HepG2 (cell line): ENCODE results near the gene RALY. TPM values are rescaled to one million over a fixed set of nuclear protein-coding genes. Genes with fewer than 3 reads are reported as not detected.

Experiments used
- CAMTA2 ChIP-seq: sonication (generic); formaldehyde crosslinking; IDR thresholded peaks from 2 replicates; pipeline ENCODE4 v1.4.0; 2020; ENCODE audit warnings: mild to moderate bottlenecking, missing genetic modification reagents, borderline replicate concordance
- CENPX ChIP-seq: sonication (generic); formaldehyde crosslinking; IDR thresholded peaks from 2 replicates; pipeline ENCODE4 v1.9.0; 2021; ENCODE audit warnings: mild to moderate bottlenecking, missing genetic modification reagents, moderate library complexity
- CHD4 ChIP-seq: fragments of 200-600 bp; sonication (generic); IDR thresholded peaks from 2 replicates; pipeline ENCODE4 v1.7.0; 2017; ENCODE audit warnings: mild to moderate bottlenecking, low read length, borderline replicate concordance
- ELF1 ChIP-seq: sonication (generic); formaldehyde crosslinking; IDR thresholded peaks from 2 replicates; pipeline ENCODE4 v1.4.0; 2020; ENCODE audit warnings: missing genetic modification reagents
- GZF1 ChIP-seq: sonication (generic); formaldehyde crosslinking; IDR thresholded peaks from 2 replicates; pipeline ENCODE4 v1.5.1; 2020; ENCODE audit warnings: mild to moderate bottlenecking, missing genetic modification reagents
- NR2F6 ChIP-seq, 2 experiments: IDR thresholded peaks; 2 replicates each; pipeline ENCODE4 v1.6.1; 2016; ENCODE audit warnings: antibody characterized with exemption in 1 of 2, mild to moderate bottlenecking in 1 of 2
- PCBP1 ChIP-seq: fragments of 200-400 bp; formaldehyde crosslinking; IDR thresholded peaks from 2 replicates; pipeline ENCODE4 v1.6.1; 2017; ENCODE audit warnings: mild to moderate bottlenecking, low read depth, low read length, borderline replicate concordance
- SMYD3 ChIP-seq: sonication (generic); formaldehyde crosslinking; IDR thresholded peaks from 2 replicates; pipeline ENCODE4 v1.8.1; 2023; ENCODE audit warnings: mild to moderate bottlenecking, missing genetic modification reagents
- SOX13 ChIP-seq, 3 experiments: fragments of 450-650 bp in 1 of 3; sonication (generic) in 1 of 3; formaldehyde crosslinking in 1 of 3; IDR thresholded peaks in 2 of 3; conservative IDR thresholded peaks in 1 of 3; 2 replicates each; pipeline versions ENCODE4 v1.5.0 to v1.6.1; 2016 to 2020; ENCODE audit warnings: antibody characterized with exemption in 1 of 3, mild to moderate bottlenecking in 1 of 3, missing compliant biosample characterization in 1 of 3, missing genetic modification reagents in 1 of 3, moderate library complexity in 1 of 3
- TP53 ChIP-seq: sonication (generic); formaldehyde crosslinking; conservative IDR thresholded peaks from 2 replicates; pipeline ENCODE4 v1.4.0; 2020; ENCODE audit warnings: missing genetic modification reagents
- ZFP62 ChIP-seq: sonication (generic); formaldehyde crosslinking; IDR thresholded peaks from 2 replicates; pipeline ENCODE4 v1.4.0; 2020; ENCODE audit warnings: missing genetic modification reagents
- ZNF101 ChIP-seq: sonication (generic); formaldehyde crosslinking; IDR thresholded peaks from 2 replicates; pipeline ENCODE4 v1.4.0; 2020; ENCODE audit warnings: mild to moderate bottlenecking, low read depth, missing genetic modification reagents, borderline replicate concordance
- ZNF143 ChIP-seq: sonication (generic); formaldehyde crosslinking; IDR thresholded peaks from 2 replicates; pipeline ENCODE4 v1.4.0; 2020; ENCODE audit warnings: missing genetic modification reagents
- ZNF296 ChIP-seq: sonication (generic); formaldehyde crosslinking; conservative IDR thresholded peaks from 2 replicates; pipeline ENCODE4 v1.5.0; 2020; ENCODE audit warnings: mild to moderate bottlenecking, missing genetic modification reagents
- ZNF703 ChIP-seq: sonication (generic); formaldehyde crosslinking; IDR thresholded peaks from 2 replicates; pipeline ENCODE4 v1.5.1; 2020; ENCODE audit warnings: missing genetic modification reagents, mild to moderate bottlenecking, moderate library complexity, borderline replicate concordance
- ZNF746 ChIP-seq: sonication (generic); formaldehyde crosslinking; IDR thresholded peaks from 2 replicates; pipeline ENCODE4 v1.8.0; 2022; ENCODE audit warnings: mild to moderate bottlenecking, missing genetic modification reagents
- ZNF800 ChIP-seq: sonication (generic); formaldehyde crosslinking; IDR thresholded peaks from 2 replicates; pipeline ENCODE4 v1.4.0; 2020; ENCODE audit warnings: missing genetic modification reagents
- ZNF878 ChIP-seq: sonication (generic); formaldehyde crosslinking; IDR thresholded peaks from 2 replicates; pipeline ENCODE4 v1.8.1; 2023; ENCODE audit warnings: mild to moderate bottlenecking, missing genetic modification reagents, moderate library complexity
- ZSCAN29 ChIP-seq: sonication (generic); formaldehyde crosslinking; conservative IDR thresholded peaks from 2 replicates; pipeline ENCODE4 v1.4.0; 2020; ENCODE audit warnings: mild to moderate bottlenecking, missing genetic modification reagents
- polyA plus RNA-seq, 8 experiments: library from polyadenylated mRNA; depleted of rRNA in 3 of 8; stranded (reverse) in 7 of 8; unstranded in 1 of 8; fragments of >200 nt; fragmentation: Illumina TruSeq in 4 of 8; extraction: Trizol in 4 of 8; gene quantifications; 2 replicates each; pipeline versions ENCODE4 v1.2.1 to v1.2.3, GENCODE V29; 2011 to 2016; ENCODE audit warnings: low read depth in 4 of 8, missing spikeins in 1 of 8, mixed read lengths in 1 of 8; ENCODE audit not compliant: insufficient read depth in 1 of 8
- total RNA-seq, 5 experiments: library from RNA; depleted of rRNA; stranded (reverse); fragments of >200 nt; fragmentation: Illumina TruSeq; extraction: Trizol; gene quantifications; 2 replicates each; pipeline ENCODE4 v1.2.3, GENCODE V29; 2016; ENCODE audit warnings: low read depth in 1 of 5
- TF ChIP-seq, protein P1 (sequence below): sonication (generic); formaldehyde crosslinking; IDR thresholded peaks from 2 replicates; pipeline ENCODE4 v1.5.0; 2020; ENCODE audit warnings: mild to moderate bottlenecking, missing genetic modification reagents
- TF ChIP-seq, protein P2 (sequence below): sonication (generic); formaldehyde crosslinking; IDR thresholded peaks from 2 replicates; pipeline ENCODE4 v1.5.0; 2020; ENCODE audit warnings: missing genetic modification reagents
- TF ChIP-seq, protein P3 (sequence below): sonication (generic); formaldehyde crosslinking; IDR thresholded peaks from 2 replicates; pipeline ENCODE4 v1.5.0; 2020; ENCODE audit warnings: missing genetic modification reagents

Gene RALY
- total and polyA plus RNA-seq, 2 of the 13 experiments (the other 11 are each of a cell fraction or from before 2014, with no cell fraction given): 178 to 186 TPM

GRCh38 chr20:34112600-34113101, 118.9 kb downstream of the RALY start (continued):
- TF ChIP-seq, protein P1, sequence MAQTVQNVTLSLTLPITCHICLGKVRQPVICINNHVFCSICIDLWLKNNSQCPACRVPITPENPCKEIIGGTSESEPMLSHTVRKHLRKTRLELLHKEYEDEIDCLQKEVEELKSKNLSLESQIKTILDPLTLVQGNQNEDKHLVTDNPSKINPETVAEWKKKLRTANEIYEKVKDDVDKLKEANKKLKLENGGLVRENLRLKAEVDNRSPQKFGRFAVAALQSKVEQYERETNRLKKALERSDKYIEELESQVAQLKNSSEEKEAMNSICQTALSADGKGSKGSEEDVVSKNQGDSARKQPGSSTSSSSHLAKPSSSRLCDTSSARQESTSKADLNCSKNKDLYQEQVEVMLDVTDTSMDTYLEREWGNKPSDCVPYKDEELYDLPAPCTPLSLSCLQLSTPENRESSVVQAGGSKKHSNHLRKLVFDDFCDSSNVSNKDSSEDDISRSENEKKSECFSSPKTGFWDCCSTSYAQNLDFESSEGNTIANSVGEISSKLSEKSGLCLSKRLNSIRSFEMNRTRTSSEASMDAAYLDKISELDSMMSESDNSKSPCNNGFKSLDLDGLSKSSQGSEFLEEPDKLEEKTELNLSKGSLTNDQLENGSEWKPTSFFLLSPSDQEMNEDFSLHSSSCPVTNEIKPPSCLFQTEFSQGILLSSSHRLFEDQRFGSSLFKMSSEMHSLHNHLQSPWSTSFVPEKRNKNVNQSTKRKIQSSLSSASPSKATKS (CRISPR knock-in tag): no peak
- TF ChIP-seq GZF1 (CRISPR knock-in tag) (no peak), ELF1 (CRISPR knock-in tag) (0 out of 2 replicates have a peak, but pooled peaks have one; percentile 2), ZFP62 (0 out of 2 replicates have a peak, but pooled peaks have one; percentile 6), ZNF101 (CRISPR knock-in tag) (0 out of 2 replicates have a peak, but pooled peaks have one; percentile 4), ZNF800 (CRISPR knock-in tag) (0 out of 2 replicates have a peak, but pooled peaks have one; percentile 14), ZNF746 (peak; percentile 5; the same call in 1 of the 2 replicates), ZSCAN29 (peak; percentile 23; the same call in 1 of the 2 replicates), CAMTA2 (CRISPR knock-in tag) (0 out of 2 replicates have a peak, but pooled peaks have one; percentile 3), CHD4 (no peak), CENPX (CRISPR knock-in tag) (no peak), ZNF878 (CRISPR knock-in tag) (0 out of 2 replicates have a peak, but pooled peaks have one; percentile 12), PCBP1 (no peak), NR2F6 (IDR thresholded peaks at IDR 0.05) (peak; percentile 42; the same call in 1 of the 2 replicates), NR2F6 (CRISPR knock-in tag; IDR thresholded peaks at IDR 0.05) (no peak), ZNF703 (CRISPR knock-in tag) (0 out of 2 replicates have a peak, but pooled peaks have one; percentile 18), ZNF143 (no peak), ZNF296 (0 out of 2 replicates have a peak, but pooled peaks have one; percentile 18), TP53 (CRISPR knock-in tag) (0 out of 2 replicates have a peak, but pooled peaks have one; percentile 5), SOX13 (IDR thresholded peaks at IDR 0.05) (no peak), SOX13 (CRISPR knock-in tag; conservative IDR thresholded peaks at IDR 0.05 in 1 of 2, IDR thresholded peaks at IDR 0.05 in 1 of 2) (0 out of 4 replicates have a peak, but pooled peaks of 1 of the 2 experiments have one; percentile 96), SMYD3 (CRISPR knock-in tag) (peak; percentile 16; the same call in 1 of the 2 replicates)
- TF ChIP-seq, protein P2, sequence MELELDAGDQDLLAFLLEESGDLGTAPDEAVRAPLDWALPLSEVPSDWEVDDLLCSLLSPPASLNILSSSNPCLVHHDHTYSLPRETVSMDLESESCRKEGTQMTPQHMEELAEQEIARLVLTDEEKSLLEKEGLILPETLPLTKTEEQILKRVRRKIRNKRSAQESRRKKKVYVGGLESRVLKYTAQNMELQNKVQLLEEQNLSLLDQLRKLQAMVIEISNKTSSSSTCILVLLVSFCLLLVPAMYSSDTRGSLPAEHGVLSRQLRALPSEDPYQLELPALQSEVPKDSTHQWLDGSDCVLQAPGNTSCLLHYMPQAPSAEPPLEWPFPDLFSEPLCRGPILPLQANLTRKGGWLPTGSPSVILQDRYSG: peak; percentile 14
- TF ChIP-seq, protein P3, sequence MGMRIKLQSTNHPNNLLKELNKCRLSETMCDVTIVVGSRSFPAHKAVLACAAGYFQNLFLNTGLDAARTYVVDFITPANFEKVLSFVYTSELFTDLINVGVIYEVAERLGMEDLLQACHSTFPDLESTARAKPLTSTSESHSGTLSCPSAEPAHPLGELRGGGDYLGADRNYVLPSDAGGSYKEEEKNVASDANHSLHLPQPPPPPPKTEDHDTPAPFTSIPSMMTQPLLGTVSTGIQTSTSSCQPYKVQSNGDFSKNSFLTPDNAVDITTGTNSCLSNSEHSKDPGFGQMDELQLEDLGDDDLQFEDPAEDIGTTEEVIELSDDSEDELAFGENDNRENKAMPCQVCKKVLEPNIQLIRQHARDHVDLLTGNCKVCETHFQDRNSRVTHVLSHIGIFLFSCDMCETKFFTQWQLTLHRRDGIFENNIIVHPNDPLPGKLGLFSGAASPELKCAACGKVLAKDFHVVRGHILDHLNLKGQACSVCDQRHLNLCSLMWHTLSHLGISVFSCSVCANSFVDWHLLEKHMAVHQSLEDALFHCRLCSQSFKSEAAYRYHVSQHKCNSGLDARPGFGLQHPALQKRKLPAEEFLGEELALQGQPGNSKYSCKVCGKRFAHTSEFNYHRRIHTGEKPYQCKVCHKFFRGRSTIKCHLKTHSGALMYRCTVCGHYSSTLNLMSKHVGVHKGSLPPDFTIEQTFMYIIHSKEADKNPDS (CRISPR knock-in tag): no peak
